ENCODE data around the gene PLBD2.

Gene PLBD2

GRCh38 chr12:113368331-113368730 is 9.9 kb downstream of the PLBD2 start:
- no peak overlapping the region for H3K4me3 ChIP-seq (ENCODE audit: low read length in 2 of 2)
- H3K27ac ChIP-seq (ENCODE audit: low read depth in 2 of 2, low read length in 2 of 2): no peak overlapping the region
- H3K36me3 ChIP-seq (ENCODE audit: control insufficient read depth in 2 of 2, insufficient read depth in 2 of 2, low read length in 2 of 2): peaks cover 0 to 5% of the 10 kb centered on the region in 2 donors
- H3K9me3 ChIP-seq (ENCODE audit: control insufficient read depth in 2 of 2, low read length in 2 of 2): no peaks in the 10 kb centered on the region
- no peaks in the 10 kb centered on the region for H3K4me1 ChIP-seq (ENCODE audit: control insufficient read depth in 2 of 2, insufficient read depth in 2 of 2, low read length in 2 of 2)
- no peak overlapping the region for H3K9ac ChIP-seq (ENCODE audit: low read depth in 1 of 2, low read length in 2 of 2)
- no peaks in the 10 kb centered on the region for H3K27me3 ChIP-seq (ENCODE audit: control insufficient read depth in 2 of 2, insufficient read depth in 2 of 2, low read length in 2 of 2)

GRCh38 chr12:113369391-113369985 is 11.1 kb downstream of the PLBD2 start:
- Histone ChIP-seq H3K4me1 (ENCODE audit: control insufficient read depth in 2 of 2, insufficient read depth in 2 of 2, low read length in 2 of 2) (no peaks in the 10 kb centered on the region), H3K4me3 (ENCODE audit: low read length in 2 of 2) (no peak overlapping the region), H3K27ac (ENCODE audit: low read depth in 2 of 2, low read length in 2 of 2) (no peak overlapping the region), H3K9ac (ENCODE audit: low read depth in 1 of 2, low read length in 2 of 2) (no peak overlapping the region), H3K9me3 (ENCODE audit: control insufficient read depth in 2 of 2, low read length in 2 of 2) (no peaks in the 10 kb centered on the region), H3K36me3 (ENCODE audit: control insufficient read depth in 2 of 2, insufficient read depth in 2 of 2, low read length in 2 of 2) (peaks cover 0 to 6% of the 10 kb centered on the region in 2 donors), H3K27me3 (ENCODE audit: control insufficient read depth in 2 of 2, insufficient read depth in 2 of 2, low read length in 2 of 2) (no peaks in the 10 kb centered on the region)

GRCh38 chr12:113370923-113371682 is 12.7 kb downstream of the PLBD2 start:
- no peak overlapping the region for H3K27ac ChIP-seq (ENCODE audit: low read depth in 2 of 2, low read length in 2 of 2)
- no peaks in the 10 kb centered on the region for H3K27me3 ChIP-seq (ENCODE audit: control insufficient read depth in 2 of 2, insufficient read depth in 2 of 2, low read length in 2 of 2)
- no peak overlapping the region for H3K4me3 ChIP-seq (ENCODE audit: low read length in 2 of 2)
- no peaks in the 10 kb centered on the region for H3K9me3 ChIP-seq (ENCODE audit: control insufficient read depth in 2 of 2, low read length in 2 of 2)
- H3K36me3 ChIP-seq (ENCODE audit: control insufficient read depth in 2 of 2, insufficient read depth in 2 of 2, low read length in 2 of 2): peaks cover 3 to 16% of the 10 kb centered on the region in 2 donors
- no peak overlapping the region for H3K9ac ChIP-seq (ENCODE audit: low read depth in 1 of 2, low read length in 2 of 2)
- H3K4me1 ChIP-seq (ENCODE audit: control insufficient read depth in 2 of 2, insufficient read depth in 2 of 2, low read length in 2 of 2): no peaks in the 10 kb centered on the region

GRCh38 chr12:113371808-113372207 is 13.4 kb downstream of the PLBD2 start:
- Histone ChIP-seq H3K27ac (ENCODE audit: low read depth in 2 of 2, low read length in 2 of 2) (no peak overlapping the region), H3K4me1 (ENCODE audit: control insufficient read depth in 2 of 2, insufficient read depth in 2 of 2, low read length in 2 of 2) (no peaks in the 10 kb centered on the region), H3K9me3 (ENCODE audit: control insufficient read depth in 2 of 2, low read length in 2 of 2) (no peaks in the 10 kb centered on the region), H3K27me3 (ENCODE audit: control insufficient read depth in 2 of 2, insufficient read depth in 2 of 2, low read length in 2 of 2) (no peaks in the 10 kb centered on the region), H3K9ac (ENCODE audit: low read depth in 1 of 2, low read length in 2 of 2) (no peak overlapping the region), H3K4me3 (ENCODE audit: low read length in 2 of 2) (no peak overlapping the region), H3K36me3 (ENCODE audit: control insufficient read depth in 2 of 2, insufficient read depth in 2 of 2, low read length in 2 of 2) (peaks cover 3 to 19% of the 10 kb centered on the region in 2 donors)

GRCh38 chr12:113372371-113372770 is 14.0 kb downstream of the PLBD2 start:
- no peaks in the 10 kb centered on the region for H3K4me1 ChIP-seq (ENCODE audit: control insufficient read depth in 2 of 2, insufficient read depth in 2 of 2, low read length in 2 of 2)
- H3K9ac ChIP-seq (ENCODE audit: low read depth in 1 of 2, low read length in 2 of 2): no peak overlapping the region
- no peaks in the 10 kb centered on the region for H3K9me3 ChIP-seq (ENCODE audit: control insufficient read depth in 2 of 2, low read length in 2 of 2)
- H3K36me3 ChIP-seq (ENCODE audit: control insufficient read depth in 2 of 2, insufficient read depth in 2 of 2, low read length in 2 of 2): peaks cover 3 to 19% of the 10 kb centered on the region in 2 donors
- H3K27ac ChIP-seq (ENCODE audit: low read depth in 2 of 2, low read length in 2 of 2): no peak overlapping the region
- no peaks in the 10 kb centered on the region for H3K27me3 ChIP-seq (ENCODE audit: control insufficient read depth in 2 of 2, insufficient read depth in 2 of 2, low read length in 2 of 2)
- no peak overlapping the region for H3K4me3 ChIP-seq (ENCODE audit: low read length in 2 of 2)

- Histone ChIP-seq H3K27ac (ENCODE audit: low read depth in 2 of 2, low read length in 2 of 2) (no peak overlapping the region), H3K9me3 (ENCODE audit: control insufficient read depth in 2 of 2, low read length in 2 of 2) (no peaks in the 10 kb centered on the region), H3K36me3 (ENCODE audit: control insufficient read depth in 2 of 2, insufficient read depth in 2 of 2, low read length in 2 of 2) (peaks cover 3 to 22% of the 10 kb centered on the region in 2 donors)
Measured at GRCh38 chr12:113373440-113373839, 15.1 kb downstream of the PLBD2 start.

GRCh38 chr12:113373969-113374368 is 15.6 kb downstream of the PLBD2 start:
- H3K36me3 ChIP-seq (ENCODE audit: control insufficient read depth in 2 of 2, insufficient read depth in 2 of 2, low read length in 2 of 2): peaks cover 3 to 22% of the 10 kb centered on the region in 2 donors
- H3K27ac ChIP-seq (ENCODE audit: low read depth in 2 of 2, low read length in 2 of 2): no peak overlapping the region
- no peaks in the 10 kb centered on the region for H3K27me3 ChIP-seq (ENCODE audit: control insufficient read depth in 2 of 2, insufficient read depth in 2 of 2, low read length in 2 of 2)
- no peak overlapping the region for H3K9ac ChIP-seq (ENCODE audit: low read depth in 1 of 2, low read length in 2 of 2)
- H3K4me3 ChIP-seq (ENCODE audit: low read length in 2 of 2): no peak overlapping the region
- H3K9me3 ChIP-seq (ENCODE audit: control insufficient read depth in 2 of 2, low read length in 2 of 2): no peaks in the 10 kb centered on the region
- H3K4me1 ChIP-seq (ENCODE audit: control insufficient read depth in 2 of 2, insufficient read depth in 2 of 2, low read length in 2 of 2): no peaks in the 10 kb centered on the region

More at GRCh38 chr12:113373440-113373839, 15.1 kb downstream of the PLBD2 start:
- Histone ChIP-seq H3K9ac (ENCODE audit: low read depth in 1 of 2, low read length in 2 of 2) (no peak overlapping the region), H3K27me3 (ENCODE audit: control insufficient read depth in 2 of 2, insufficient read depth in 2 of 2, low read length in 2 of 2) (no peaks in the 10 kb centered on the region), H3K4me1 (ENCODE audit: control insufficient read depth in 2 of 2, insufficient read depth in 2 of 2, low read length in 2 of 2) (no peaks in the 10 kb centered on the region), H3K4me3 (ENCODE audit: low read length in 2 of 2) (no peak overlapping the region)

GRCh38 chr12:113374823-113375428 is 16.5 kb downstream of the PLBD2 start:
- H3K9me3 ChIP-seq (ENCODE audit: control insufficient read depth in 2 of 2, low read length in 2 of 2): no peaks in the 10 kb centered on the region
- no peak overlapping the region for H3K27ac ChIP-seq (ENCODE audit: low read depth in 2 of 2, low read length in 2 of 2)
- no peaks in the 10 kb centered on the region for H3K27me3 ChIP-seq (ENCODE audit: control insufficient read depth in 2 of 2, insufficient read depth in 2 of 2, low read length in 2 of 2)
- peaks cover 3 to 22% of the 10 kb centered on the region in 2 donors for H3K36me3 ChIP-seq (ENCODE audit: control insufficient read depth in 2 of 2, insufficient read depth in 2 of 2, low read length in 2 of 2)
- no peak overlapping the region for H3K4me3 ChIP-seq (ENCODE audit: low read length in 2 of 2)
- H3K9ac ChIP-seq (ENCODE audit: low read depth in 1 of 2, low read length in 2 of 2): no peak overlapping the region
- H3K4me1 ChIP-seq (ENCODE audit: control insufficient read depth in 2 of 2, insufficient read depth in 2 of 2, low read length in 2 of 2): no peaks in the 10 kb centered on the region

- Histone ChIP-seq H3K9me3 (ENCODE audit: control insufficient read depth in 2 of 2, low read length in 2 of 2) (no peaks in the 10 kb centered on the region), H3K27me3 (ENCODE audit: control insufficient read depth in 2 of 2, insufficient read depth in 2 of 2, low read length in 2 of 2) (no peaks in the 10 kb centered on the region), H3K9ac (ENCODE audit: low read depth in 1 of 2, low read length in 2 of 2) (no peak overlapping the region), H3K36me3 (ENCODE audit: control insufficient read depth in 2 of 2, insufficient read depth in 2 of 2, low read length in 2 of 2) (peaks cover 9 to 23% of the 10 kb centered on the region in 2 donors), H3K27ac (ENCODE audit: low read depth in 2 of 2, low read length in 2 of 2) (no peak overlapping the region), H3K4me3 (ENCODE audit: low read length in 2 of 2) (no peak overlapping the region), H3K4me1 (ENCODE audit: control insufficient read depth in 2 of 2, insufficient read depth in 2 of 2, low read length in 2 of 2) (no peaks in the 10 kb centered on the region)
Measured at GRCh38 chr12:113378291-113378690, 19.9 kb downstream of the PLBD2 start.

- H3K4me3 ChIP-seq (ENCODE audit: low read length in 2 of 2): no peak overlapping the region
- H3K4me1 ChIP-seq (ENCODE audit: control insufficient read depth in 2 of 2, insufficient read depth in 2 of 2, low read length in 2 of 2): no peaks in the 10 kb centered on the region
- no peak overlapping the region for H3K9ac ChIP-seq (ENCODE audit: low read depth in 1 of 2, low read length in 2 of 2)
- H3K27me3 ChIP-seq (ENCODE audit: control insufficient read depth in 2 of 2, insufficient read depth in 2 of 2, low read length in 2 of 2): no peaks in the 10 kb centered on the region
- H3K36me3 ChIP-seq (ENCODE audit: control insufficient read depth in 2 of 2, insufficient read depth in 2 of 2, low read length in 2 of 2): peaks cover 6 to 19% of the 10 kb centered on the region in 2 donors
- H3K27ac ChIP-seq (ENCODE audit: low read depth in 2 of 2, low read length in 2 of 2): no peak overlapping the region
- H3K9me3 ChIP-seq (ENCODE audit: control insufficient read depth in 2 of 2, low read length in 2 of 2): no peaks in the 10 kb centered on the region
Measured at GRCh38 chr12:113381220-113381619, 22.8 kb downstream of the PLBD2 start.
